Uterus (tissue), 2 donors: ENCODE results near the gene MAP4K4.

Experiments used
- POLR2A ChIP-seq, 2 donors: fragments of 450-650 bp; IDR thresholded peaks; one replicate each; pipeline ENCODE4 v1.6.1; 2016; ENCODE audit warnings: antibody characterized with exemption in 2 of 2, mild to moderate bottlenecking in 1 of 2, moderate library complexity in 1 of 2
- TF ChIP-seq, protein P1 (sequence below), 4 experiments: fragments of 200-600 bp in 2 of 4; fragments of 450-650 bp in 2 of 4; sonication (generic) in 2 of 4; IDR thresholded peaks; one replicate each; pipeline ENCODE4 v1.5.1; 2016 to 2019; ENCODE audit warnings: antibody characterized with exemption in 4 of 4, mild to moderate bottlenecking in 2 of 4, moderate library complexity in 1 of 4

DNA sequence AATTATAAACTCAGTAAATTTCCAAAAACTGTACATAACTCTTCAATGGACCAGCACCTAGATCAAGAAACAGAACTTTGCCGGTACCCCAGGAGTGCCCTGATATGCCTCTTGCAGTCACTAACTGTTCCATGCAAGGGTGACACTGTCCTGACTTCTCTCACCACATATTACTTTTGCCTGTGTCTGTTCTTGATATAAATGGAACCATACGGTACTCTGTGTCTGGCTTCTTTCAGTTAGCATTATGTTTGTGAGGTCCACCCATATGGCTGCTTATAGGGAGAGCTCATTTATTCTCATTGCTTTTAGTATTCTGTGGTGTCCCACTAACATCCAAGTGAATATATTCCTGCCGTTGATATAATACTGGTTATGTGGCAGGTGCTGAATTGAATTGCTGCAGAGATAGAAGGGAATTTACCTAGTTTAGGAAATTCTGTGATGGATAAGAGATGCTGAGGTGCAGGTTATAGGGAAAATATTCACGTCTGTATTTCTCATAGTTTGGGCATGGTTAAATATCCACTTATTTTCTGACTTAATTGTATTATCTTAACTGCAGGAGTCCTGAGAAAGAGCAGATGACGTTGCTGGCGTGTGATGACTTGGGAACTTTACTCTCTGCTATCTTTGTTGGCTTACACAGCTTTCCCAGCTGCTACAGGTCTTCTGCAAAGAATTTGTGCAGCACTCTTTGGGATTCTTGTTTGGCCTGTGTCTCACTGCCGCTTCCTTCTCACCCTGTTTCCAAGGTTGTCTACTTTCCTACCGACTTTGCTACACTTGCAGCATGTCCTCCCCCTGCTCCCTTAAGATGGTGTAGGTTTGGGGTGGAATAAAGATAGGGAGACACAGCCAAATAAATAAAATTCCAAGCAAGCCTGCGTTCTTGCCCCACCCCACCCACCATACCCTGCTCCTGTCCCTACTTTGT lies 107.9 kb downstream of the MAP4K4 start:
- TF ChIP-seq, protein P1, sequence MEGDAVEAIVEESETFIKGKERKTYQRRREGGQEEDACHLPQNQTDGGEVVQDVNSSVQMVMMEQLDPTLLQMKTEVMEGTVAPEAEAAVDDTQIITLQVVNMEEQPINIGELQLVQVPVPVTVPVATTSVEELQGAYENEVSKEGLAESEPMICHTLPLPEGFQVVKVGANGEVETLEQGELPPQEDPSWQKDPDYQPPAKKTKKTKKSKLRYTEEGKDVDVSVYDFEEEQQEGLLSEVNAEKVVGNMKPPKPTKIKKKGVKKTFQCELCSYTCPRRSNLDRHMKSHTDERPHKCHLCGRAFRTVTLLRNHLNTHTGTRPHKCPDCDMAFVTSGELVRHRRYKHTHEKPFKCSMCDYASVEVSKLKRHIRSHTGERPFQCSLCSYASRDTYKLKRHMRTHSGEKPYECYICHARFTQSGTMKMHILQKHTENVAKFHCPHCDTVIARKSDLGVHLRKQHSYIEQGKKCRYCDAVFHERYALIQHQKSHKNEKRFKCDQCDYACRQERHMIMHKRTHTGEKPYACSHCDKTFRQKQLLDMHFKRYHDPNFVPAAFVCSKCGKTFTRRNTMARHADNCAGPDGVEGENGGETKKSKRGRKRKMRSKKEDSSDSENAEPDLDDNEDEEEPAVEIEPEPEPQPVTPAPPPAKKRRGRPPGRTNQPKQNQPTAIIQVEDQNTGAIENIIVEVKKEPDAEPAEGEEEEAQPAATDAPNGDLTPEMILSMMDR (IDR thresholded peaks at IDR 0.05) = no peak
- no peak for TF ChIP-seq POLR2A (IDR thresholded peaks at IDR 0.05)
